GM19328 (cell line): ENCODE data around the gene DDHD1.

ENCODE experiments used
- ATAC-seq: cut with Tn5 transposase; IDR thresholded peaks from one replicate; pipeline ENCODE4 v1.9.1; 2021; ENCODE audit warnings: mild to moderate bottlenecking, moderate library complexity; ENCODE audit not compliant: unreplicated experiment

DDHD1 gene

GRCh38 chr14:53035336-53036210 is 117.5 kb downstream of the DDHD1 start:
- ATAC-seq = no peak

- ATAC-seq = no peak
These were observed 118.4 kb downstream of the DDHD1 start for GRCh38 chr14:53034688-53035230.

GRCh38 chr14:53034036-53034435 is 119.1 kb downstream of the DDHD1 start:
- no peak for ATAC-seq

- no peak for ATAC-seq
These were observed 120.2 kb downstream of the DDHD1 start for GRCh38 chr14:53032838-53033390.

- no peak for ATAC-seq
These were observed 120.8 kb downstream of the DDHD1 start for GRCh38 chr14:53032161-53032803.

GRCh38 chr14:53027562-53027961 is 125.6 kb downstream of the DDHD1 start:
- no peak for ATAC-seq

- no peak for ATAC-seq
These were observed 126.1 kb downstream of the DDHD1 start for GRCh38 chr14:53027041-53027440.

- no peak for ATAC-seq
These were observed 129.8 kb downstream of the DDHD1 start for GRCh38 chr14:53023325-53023724.

GRCh38 chr14:53022593-53022992 is 130.5 kb downstream of the DDHD1 start:
- ATAC-seq = no peak

GRCh38 chr14:53020193-53020932 is 132.8 kb downstream of the DDHD1 start:
- no peak for ATAC-seq

GRCh38 chr14:53019406-53019805 is 133.7 kb downstream of the DDHD1 start:
- no peak for ATAC-seq

GRCh38 chr14:53017837-53018236 is 135.3 kb downstream of the DDHD1 start:
- ATAC-seq = no peak

GRCh38 chr14:53016919-53017318 is 136.2 kb downstream of the DDHD1 start:
- no peak for ATAC-seq

GRCh38 chr14:53016491-53016890 is 136.6 kb downstream of the DDHD1 start:
- ATAC-seq = no peak

- ATAC-seq = no peak
These were observed 142.1 kb downstream of the DDHD1 start for GRCh38 chr14:53011053-53011462.

GRCh38 chr14:53010193-53011040 is 142.7 kb downstream of the DDHD1 start:
- no peak for ATAC-seq

GRCh38 chr14:53006931-53007562 is 146.1 kb downstream of the DDHD1 start:
- ATAC-seq = no peak

- ATAC-seq = no peak
These were observed 148.1 kb downstream of the DDHD1 start for GRCh38 chr14:53004976-53005375.

GRCh38 chr14:53003776-53004175 is 149.3 kb downstream of the DDHD1 start:
- ATAC-seq = no peak

GRCh38 chr14:53002576-53002975 is 150.5 kb downstream of the DDHD1 start:
- ATAC-seq = no peak
